Measurements from ENCODE around the gene YARS1.
A peak's percentile ranks its signal among the peaks of the same experiment; 100 is the strongest.

Gene YARS1

DNA sequence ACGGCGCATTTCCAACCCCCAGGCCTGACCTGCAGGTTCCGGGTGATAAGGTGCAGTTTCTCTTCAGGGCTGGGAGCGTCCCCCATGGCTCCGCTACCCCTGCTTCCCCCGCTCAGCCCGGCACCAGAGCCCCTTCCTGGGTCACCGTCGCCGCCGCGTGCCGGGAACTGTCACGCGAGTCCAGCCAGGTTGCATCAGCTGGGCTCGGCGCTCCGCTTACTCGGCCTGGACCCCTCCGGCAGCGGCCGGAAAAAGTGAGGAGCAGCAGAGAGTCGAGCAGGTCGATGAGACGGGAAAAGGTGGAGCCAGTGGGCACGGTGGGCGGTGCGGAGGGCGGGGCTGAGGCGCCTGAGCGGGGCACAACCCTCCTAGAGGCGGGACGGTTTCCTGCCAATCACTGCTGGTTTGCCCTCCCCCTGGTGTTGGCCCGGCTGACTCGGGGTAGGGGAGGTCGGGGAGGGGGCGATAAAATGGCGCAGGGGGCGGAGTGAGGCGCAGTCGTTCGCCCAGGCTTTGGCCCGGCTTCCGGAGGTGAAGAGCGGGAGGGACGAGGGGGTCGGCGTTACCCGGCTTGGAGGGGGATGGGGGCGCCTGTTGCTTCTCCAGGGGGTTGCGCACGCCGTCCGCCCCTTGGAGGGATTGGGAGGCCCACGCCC, at the start of gene YARS1, which contains the start of gene S100PBP:
Gene YARS1 (minus strand): TSS at position 200 of the 656 bp plus-strand sequence. CDS start 114 bp downstream, at position 86.
Gene S100PBP (plus strand): TSS at position 495 of the 656 bp plus-strand sequence. CDS start 8,447 bp downstream, outside the sequence.
- peak; percentile 100 for DNase-seq

DNA sequence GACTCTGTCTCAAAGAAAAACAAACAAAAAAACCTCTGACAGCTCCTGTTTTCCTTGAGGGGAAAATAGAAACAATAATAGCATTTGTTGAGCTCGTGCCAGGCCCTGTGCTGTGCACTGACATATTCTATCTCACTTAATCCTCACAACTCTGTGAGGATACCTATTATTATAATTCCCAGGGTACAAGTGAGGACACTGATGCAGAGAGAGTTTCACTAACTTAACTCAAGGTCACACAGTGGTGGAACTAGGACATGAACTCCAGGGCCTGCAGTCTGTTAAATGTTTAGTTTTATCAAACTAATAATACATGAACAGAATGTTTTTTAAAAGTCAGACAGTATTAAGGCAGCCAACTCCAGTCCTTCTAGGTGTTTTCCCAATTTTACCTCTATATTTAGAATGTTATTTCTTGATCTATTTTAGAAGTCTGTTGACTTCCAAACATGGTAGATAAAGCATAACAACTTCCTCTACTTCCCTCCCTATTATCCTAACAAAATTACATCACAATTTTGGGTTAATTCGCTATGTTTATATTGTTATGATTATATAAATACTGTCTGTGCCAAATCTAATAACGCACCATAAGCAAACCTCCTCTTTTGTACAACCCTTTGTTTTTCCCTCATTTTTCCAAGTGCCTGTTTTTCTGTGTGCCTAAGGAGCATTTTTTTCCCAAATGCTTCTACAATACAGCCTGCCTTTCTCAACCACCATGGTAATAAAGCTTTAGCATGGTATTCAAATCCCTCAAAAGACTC, 48.7 kb upstream of the YARS1 start:
- DNase-seq = no peak

DNA sequence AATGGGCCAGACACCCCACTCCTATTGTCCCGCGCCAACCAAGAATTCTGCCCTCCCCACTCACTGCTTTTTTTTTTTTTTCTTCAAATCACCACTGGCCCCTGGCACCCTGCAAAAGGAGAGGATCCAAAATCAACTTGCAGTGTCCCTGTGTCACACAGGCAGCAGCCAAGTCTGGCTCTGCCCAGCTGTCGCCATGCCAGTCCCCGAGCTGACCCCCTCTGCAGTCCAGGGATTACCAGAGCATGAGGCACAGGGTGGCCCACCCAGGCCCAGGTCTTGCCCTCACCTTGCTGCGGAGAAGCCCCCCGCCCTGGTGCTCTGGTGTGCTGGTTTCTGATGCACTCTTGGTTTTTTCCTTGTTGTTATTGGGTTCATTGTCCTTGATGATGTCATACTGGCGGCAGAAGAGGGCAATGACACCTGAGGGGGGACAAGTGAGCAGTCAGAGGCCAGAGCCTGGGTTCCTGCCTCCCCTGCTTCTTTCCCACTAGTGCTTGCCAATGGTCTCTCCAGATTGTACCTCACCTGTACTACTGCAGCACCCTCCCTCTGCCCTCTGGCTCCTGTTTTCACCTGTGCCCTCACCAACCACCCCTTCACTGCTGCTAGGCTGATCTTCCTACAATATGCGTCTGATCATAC, 47.3 kb upstream of the YARS1 start:
- DNase-seq = no peak

DNA sequence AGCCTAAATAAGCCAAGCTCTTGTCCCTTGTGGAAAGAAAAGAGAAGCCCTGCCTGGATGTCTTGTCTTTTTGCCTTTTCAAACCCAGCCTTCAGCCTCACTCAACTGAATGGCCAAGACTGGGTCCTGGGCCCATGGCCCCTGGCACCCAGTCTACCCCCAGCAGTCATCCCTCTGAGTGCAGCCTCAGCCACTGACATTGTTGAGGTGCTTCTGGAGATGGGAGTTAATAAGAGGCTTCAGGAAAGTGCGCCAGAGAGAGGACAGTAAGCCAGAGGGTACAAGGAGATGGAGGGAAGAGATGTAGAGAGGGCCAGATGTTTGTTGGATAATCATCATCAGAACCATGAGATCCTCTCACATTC, 46.7 kb upstream of the YARS1 start:
- no peak for DNase-seq

DNA sequence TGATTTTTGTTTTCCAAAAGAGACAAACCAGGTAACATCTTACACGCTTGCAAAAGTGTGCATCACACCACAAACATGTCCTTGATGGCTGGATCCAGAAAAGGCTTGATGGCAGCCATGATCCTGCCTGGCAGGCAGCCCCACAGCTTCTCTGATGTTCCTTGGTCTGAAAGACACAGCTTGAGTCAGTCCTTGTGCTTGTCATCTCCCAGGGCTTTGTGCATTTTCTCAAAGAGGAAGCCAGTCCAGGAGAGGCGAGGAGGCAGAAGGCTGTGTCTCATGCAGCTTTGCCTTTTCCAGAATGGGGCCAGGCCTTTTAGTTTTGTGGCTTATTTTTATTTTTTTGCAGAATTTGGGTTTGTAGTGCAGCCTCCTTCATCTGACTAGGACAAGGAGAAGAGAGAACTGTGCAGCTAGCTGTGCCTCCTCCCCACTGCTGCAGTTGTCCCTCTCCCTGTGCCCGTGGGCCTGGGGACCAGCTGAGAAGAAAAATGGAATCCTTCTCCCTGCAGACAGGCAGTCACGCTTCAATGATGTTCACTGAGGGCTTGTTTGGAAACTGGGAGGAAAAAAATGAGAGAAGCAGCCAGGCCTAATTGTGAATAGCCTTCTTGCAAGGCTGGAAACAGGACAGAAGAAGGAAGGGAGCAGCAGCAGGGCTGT, 46.2 kb upstream of the YARS1 start:
- DNase-seq = no peak

DNA sequence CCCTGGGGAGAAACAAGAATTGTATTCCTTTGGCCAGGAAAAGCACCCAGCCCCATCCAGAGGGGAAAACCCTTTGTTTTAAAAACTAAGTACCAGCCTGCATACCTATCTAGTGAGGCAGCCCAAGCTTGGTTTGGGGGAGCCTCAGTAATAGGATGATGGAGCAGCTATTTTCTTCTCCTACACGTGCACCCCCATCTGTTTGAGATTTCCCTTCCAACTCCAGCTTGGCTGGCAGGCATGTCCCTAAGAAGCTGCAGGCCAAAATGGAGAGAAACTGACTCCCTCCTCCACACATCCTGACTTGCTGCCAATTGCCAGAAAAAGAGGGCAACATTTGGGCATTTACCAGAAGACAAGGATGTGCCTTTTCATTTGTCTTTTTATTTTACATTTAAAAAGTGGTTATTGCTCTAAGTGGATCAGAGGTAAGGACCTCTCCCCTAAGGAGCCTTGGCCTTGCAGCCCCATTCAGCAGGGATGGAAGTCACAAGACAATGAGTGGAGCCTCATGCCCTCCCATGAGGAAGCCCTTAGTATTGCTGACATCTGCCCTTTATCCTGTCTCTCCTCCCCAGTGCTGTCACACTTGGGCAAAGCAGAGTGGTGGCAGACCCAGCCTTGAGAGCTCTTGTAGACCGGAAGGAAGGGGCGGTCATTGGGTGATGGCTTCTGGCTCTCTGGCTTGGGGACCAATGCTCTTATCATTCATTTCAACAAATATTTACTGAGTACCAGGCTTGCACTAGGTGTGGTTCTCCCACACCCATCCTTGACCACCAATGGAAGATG, 44.9 kb upstream of the YARS1 start:
- DNase-seq = no peak

DNA sequence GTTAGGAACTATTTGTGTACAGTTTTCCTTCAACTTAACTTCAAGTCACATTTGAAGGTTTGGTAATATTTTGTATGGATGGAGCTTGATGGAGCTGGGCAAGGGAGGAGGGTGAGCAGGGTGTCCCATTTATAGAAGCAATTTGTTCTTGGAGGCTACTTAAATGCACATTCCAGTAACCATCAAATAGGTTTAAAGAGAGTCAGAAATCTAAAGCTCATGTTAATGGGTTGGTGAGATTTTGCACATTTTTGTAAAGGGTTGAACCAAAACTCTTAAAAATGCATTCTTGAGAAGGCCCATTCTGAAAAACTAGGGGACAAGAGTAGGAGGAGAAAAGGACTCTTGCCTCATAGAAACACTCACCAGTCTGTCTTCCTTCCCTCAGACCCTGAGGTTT, 43.4 kb upstream of the YARS1 start:
- no peak for DNase-seq

DNA sequence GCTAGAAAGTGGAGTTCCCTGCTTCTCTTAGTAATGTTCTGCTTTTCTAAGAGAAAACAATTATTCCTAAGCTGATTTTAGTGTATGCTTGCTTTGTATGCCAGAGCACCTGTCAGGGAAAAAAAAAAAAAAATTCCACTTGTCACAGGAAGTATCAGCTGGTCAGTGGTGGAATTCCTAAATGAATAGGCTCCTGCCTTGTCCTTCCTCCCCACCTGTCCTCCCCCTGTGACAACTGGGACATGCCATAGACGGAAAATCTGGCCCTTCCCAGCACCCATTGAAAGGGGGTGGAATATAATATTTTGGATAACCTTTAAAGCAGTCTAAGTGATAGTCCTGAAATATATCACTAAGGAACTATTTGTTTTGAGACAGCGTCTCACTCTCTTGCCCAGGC, 42.8 kb upstream of the YARS1 start:
- no peak for DNase-seq

DNA sequence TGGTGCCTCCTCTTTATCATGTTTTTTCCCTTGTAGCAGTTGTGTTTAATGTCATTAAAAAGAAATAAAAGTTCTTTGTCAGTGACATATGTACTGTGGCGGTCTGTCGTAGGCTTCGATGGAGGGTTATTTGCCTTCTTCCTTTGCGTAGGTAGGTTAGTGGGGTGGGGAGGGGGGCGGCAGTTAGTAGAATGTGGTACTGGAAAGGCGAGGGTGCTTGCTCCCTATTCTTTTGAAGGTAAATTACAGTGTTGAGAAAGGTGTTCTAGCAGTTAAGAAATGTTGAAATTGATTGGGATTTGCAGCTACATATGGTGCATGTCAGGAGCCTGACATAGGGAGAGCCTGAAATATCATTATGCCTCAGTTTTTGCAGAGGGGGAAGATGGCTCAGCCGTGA, 41.6 kb upstream of the YARS1 start:
- no peak for DNase-seq

DNA sequence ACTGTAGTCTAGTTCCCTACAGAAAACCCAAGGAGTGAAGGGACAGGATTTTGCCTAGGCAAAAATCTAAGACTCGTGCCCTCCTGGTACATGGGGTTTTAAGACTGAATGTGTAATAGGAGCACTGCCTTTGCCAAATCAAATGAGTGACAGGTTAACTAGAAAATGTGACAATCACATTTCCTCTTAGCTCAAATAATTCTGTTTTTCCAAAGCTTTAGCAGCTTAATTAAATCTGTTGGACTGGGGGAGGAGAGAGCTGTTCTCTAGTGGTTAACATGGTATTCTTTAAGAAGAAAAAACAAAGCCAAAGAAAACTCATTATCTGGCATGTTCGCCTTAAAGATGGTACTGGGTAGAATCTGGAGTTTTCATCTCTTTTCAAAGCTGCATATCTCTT, 41.0 kb upstream of the YARS1 start:
- no peak for DNase-seq

DNA sequence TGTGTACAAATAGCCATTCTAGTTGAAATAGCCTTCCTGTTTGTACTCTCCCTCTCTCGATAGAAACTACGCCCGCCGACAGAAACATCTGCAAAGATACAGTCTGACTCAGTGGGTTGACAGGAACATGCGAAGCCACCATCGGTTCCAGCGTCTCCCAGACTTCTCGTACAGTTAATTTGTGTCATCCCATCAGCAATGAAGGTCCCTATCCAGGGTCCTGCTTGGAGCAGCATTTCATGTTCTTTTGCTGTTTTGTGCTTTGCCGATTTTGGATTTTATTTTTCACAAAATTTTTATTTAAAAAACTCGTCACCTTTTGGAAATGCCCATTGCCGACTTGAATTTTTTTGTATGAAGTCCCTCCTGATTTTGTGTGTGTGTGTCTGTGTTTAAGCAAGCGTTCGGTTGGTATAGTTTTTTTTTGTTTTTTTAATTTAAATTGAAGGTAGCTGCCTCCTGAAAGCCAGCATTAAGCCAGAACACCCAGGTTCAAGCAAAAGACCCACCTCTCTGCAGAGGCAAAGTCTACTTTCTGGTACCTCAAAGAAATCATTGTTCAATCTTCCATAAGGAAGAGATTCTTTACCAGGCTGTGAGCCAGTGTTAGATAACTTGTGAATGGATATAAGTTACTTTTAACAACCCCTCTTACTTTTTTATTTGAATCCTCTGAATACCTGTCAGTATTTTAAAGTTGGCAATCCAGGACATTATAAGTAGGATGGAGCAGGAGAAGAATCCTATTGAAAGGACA, 38.9 kb upstream of the YARS1 start:
- no peak for DNase-seq

DNA sequence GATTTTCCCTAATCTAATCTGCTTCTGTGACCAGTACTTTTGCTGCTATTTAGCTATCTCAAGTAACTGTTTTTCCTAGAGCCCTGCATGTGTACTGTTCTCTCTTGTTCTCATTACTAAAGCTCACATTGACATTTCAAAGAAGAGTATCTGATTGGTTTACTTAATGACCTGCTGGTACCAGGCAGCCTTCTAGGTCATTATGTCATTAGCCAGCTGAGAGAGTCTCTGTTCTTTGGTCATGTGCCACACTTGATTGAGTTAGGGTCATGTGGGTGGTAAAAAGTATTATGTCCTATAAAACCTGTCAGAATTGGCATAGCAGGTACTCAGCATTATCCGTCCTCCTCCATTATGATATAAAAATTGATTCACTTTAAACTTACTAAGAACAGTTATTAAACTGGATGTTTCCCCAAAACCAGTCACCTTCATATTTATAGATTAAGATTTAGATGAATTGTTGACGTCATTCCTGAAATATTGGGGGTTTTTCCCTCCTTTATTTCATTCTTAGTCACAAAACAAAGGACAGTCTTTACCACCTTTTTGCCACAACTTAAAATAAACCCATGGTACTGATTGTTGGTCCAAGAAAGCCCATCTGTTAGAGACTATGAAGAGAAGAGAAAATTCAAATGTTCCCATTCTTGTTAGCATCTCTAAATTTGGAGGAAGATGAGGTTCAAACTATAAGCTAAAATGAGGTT, 31.4 kb upstream of the YARS1 start:
- DNase-seq = no peak

DNA sequence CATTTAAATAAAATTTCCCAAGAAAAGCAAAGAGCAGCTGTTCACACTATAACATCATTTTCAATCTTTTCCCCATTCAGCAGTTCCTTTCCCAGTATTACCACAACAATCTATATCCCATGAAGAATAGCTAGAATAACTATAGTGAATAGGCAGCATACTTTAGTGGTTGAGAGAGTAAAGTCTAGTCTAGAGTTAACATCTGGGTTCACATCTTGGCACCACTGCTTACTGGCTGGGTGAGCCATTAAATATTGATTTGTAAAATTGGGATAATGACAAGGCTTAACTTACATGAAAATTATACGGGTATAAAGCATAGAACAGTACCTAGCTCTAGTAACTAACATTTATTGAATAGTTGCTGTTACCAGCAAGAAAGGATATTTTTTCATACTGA, 14.7 kb upstream of the YARS1 start:
- DNase-seq = no peak

DNA sequence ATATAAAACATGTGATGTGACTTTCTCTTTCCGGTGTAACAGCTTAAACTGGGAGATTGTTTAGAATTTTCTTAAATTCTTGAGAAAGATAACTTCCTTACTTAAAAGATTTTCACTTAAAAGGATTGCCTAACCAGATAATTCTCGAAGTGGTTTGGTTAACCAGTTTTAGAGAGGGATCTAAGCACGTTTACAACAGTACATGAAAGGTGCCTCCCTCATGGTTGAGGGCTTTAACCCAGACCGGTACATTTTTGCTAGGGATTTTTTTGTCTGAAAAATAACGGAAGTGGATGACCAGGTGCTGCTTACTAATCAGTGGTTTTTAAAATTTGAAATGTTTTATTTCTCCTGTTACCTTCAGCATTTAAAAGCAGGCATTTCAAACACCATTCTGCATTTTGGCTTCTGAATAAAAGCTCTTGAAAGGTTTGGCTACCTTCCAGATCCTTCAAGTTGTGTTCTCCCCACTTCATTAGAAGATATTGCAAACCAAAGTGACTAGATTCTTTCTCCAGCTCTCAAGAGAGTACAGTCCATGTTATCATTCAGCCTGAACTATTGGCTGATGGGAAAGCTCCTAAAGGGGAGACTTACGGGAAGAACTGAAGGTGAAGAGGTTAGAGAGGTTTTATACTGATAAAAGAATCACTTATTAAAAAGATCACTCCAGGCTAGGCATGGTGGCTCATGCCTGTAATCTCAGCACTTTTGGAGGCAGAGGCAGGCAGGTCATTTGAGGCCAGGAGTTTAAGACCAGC, 13.1 kb upstream of the YARS1 start:
- DNase-seq = no peak

DNA sequence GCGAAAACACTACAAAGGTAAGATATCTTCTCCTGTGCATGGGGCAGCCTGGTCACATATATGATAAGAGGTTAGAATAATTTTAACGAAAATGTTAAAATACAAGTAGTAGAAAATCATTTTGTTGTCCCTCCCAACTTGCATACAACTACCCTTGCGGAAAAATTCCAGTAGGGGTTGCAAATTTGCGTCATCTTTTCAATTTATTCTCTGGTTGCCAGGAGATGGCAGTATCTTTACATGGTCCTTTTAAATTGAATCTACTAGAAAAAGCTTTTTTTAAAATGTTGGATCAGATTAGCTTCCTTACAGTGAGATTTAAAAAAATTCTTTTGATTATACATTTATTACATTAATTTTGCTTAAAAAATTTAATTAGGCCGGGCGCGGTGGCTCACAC, 11.2 kb upstream of the YARS1 start:
- no peak for DNase-seq

DNA sequence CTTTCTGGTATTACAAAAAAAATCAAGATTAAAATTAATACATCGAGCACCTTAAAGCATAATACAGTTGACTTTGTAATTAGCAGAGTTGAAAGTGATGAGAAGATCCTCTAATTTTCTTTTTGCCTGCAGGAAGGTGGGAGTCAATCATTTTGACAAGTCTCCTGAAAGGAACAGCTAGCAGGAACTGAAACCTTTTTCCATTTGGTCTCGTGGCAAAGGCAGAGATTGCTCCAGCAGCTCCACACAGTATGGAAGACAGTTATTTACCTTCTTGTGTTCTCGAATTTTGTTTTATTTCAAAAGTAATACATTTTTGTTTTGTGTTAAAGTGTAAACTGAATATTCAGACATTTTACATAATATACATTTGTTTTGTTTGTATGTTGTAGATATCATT, 8.0 kb upstream of the YARS1 start:
- DNase-seq = no peak

DNA sequence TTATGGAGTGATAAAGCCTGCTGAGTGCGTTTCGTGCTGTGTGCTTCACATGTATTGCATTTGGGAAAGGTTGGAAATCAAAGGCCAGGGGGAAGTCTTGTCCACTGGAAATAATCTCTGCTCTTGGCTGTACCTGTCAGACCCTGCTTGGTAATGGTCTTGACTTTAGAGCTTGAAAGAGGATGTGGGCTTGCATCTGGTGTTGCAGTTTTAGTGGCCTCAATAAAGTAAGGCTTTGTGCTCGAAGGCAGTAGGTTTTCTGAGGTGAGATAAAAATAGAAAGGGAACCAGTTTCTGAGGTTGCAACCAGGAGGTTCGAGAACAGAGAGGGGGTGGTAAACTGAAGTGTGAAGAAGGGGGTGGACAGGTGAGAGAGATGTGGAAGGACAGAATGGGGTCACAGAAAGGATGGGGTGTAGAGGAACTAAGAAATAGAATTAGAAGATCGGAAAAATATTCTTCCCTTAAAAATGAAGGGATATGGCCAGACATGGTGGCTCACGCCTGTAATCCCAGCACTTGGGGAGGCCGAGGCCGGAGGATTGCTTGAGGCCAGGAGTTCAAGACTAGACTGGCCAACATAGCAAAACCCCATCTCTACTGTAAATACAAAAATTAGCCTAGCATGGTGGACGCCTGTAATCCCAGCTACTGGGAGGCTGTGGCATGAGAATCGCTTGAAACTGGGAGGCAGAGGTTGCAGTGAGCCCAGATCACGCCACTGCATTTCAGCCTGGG, 1.8 kb upstream of the YARS1 start:
- DNase-seq = no peak

DNA sequence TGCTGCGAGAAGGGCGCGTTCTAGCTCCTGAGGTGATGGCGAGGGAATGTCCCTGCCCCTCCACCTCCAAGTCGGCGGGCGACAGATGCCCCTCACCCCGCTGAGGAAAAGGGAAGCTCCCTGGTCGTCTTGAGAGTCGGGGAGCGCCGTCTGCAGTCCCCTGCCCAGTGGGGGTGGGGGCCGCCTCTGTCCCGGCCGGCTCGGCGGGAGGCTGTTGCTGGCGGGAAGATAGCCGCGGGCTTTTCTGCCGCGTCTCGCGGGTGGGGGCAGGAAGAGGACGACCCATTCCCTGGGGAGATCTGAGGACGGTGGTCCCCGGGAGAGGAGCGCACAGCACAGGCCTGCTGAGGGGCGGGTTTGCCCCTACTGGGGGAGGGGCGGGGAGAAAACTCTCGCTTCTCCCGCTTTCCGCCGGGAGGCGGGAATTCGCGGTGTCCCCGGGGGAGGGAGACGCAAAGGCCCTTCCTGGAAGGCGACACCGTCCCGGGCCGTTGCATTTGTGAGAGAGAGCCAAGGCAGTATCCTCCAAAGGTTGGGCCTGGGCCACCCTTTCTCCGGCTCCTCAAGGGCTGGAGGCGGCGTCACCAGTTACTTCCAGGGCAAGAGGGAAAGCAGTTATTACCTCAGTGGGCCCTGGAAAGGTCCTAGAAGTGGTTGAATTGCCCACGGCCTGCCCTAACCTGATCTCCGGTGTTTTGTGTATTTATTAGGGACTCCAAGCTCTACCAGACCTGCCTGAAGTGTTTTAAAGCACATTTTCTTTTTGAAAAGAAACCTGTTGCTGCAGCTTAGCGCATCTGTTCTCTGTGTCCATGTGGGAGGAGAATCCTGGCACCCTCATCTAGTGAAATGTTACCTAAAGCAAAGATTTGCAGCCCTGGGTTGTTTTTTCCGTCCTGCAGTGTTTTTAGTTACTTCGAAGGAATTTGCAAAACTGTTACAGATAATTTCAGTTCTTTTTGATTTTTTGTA, 943 bp upstream of the YARS1 start:
- DNase-seq = peak; percentile 39
